Body of pancreas (tissue), 4 donors: ENCODE measurements around the gene PLCB1.

ENCODE experiments used
- POLR2A ChIP-seq, 3 donors: fragments of 450-650 bp; IDR thresholded peaks; one replicate each; pipeline ENCODE4 v1.6.1; 2016; ENCODE audit warnings: antibody characterized with exemption in 3 of 3, mild to moderate bottlenecking in 2 of 3
- TF ChIP-seq, protein P1 (sequence below), 7 experiments: fragments of 450-650 bp in 4 of 7; fragments of 200-600 bp in 3 of 7; sonication (generic) in 3 of 7; IDR thresholded peaks; one replicate each; pipeline ENCODE4 v1.5.1; 2016 to 2019; ENCODE audit warnings: antibody characterized with exemption in 7 of 7

- no peak for TF ChIP-seq POLR2A (IDR thresholded peaks at IDR 0.05)
- TF ChIP-seq, protein P1, sequence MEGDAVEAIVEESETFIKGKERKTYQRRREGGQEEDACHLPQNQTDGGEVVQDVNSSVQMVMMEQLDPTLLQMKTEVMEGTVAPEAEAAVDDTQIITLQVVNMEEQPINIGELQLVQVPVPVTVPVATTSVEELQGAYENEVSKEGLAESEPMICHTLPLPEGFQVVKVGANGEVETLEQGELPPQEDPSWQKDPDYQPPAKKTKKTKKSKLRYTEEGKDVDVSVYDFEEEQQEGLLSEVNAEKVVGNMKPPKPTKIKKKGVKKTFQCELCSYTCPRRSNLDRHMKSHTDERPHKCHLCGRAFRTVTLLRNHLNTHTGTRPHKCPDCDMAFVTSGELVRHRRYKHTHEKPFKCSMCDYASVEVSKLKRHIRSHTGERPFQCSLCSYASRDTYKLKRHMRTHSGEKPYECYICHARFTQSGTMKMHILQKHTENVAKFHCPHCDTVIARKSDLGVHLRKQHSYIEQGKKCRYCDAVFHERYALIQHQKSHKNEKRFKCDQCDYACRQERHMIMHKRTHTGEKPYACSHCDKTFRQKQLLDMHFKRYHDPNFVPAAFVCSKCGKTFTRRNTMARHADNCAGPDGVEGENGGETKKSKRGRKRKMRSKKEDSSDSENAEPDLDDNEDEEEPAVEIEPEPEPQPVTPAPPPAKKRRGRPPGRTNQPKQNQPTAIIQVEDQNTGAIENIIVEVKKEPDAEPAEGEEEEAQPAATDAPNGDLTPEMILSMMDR (IDR thresholded peaks at IDR 0.05) = no peak
Observed at GRCh38 chr20:8155229-8155628, 23.2 kb downstream of the PLCB1 start.
